ENCODE data around the gene TOX2.

GRCh38 chr20:44099832-44100231 lies 185.2 kb downstream of the TOX2 start:
- TF ChIP-seq CTCF (IDR thresholded peaks at IDR 0.05; ENCODE audit: control extremely low read depth in 1 of 3, insufficient read depth in 1 of 3, low read depth in 1 of 3, low read length in 3 of 3): no peak
- TF ChIP-seq NRF1 (IDR thresholded peaks at IDR 0.05; ENCODE audit: low read depth, low read length): no peak
- no peak for TF ChIP-seq POLR2A (IDR thresholded peaks at IDR 0.05; ENCODE audit: control extremely low read depth in 1 of 2, low read depth in 2 of 2, low read length in 2 of 2)
- no peak for TF ChIP-seq RAD21 (IDR thresholded peaks at IDR 0.05 in 1 of 2, conservative IDR thresholded peaks at IDR 0.05 in 1 of 2; ENCODE audit: low read depth in 2 of 2, low read length in 2 of 2)
- no peak for TF ChIP-seq CEBPB (IDR thresholded peaks at IDR 0.05; ENCODE audit: low read depth, low read length)

Data from H1 (cell line).